NB4 (cell line): ENCODE measurements around the gene TMC3.

Source experiments
- CTCF ChIP-seq: IDR thresholded peaks from one replicate; pipeline ENCODE4 v1.5.1; 2012; ENCODE audit warnings: low read depth, low read length
- MYC ChIP-seq: IDR thresholded peaks from 2 replicates; pipeline ENCODE4 v1.6.1; 2011; ENCODE audit warnings: low read depth, low read length
- POLR2A ChIP-seq: IDR thresholded peaks from 2 replicates; pipeline ENCODE4 v1.6.1; 2011; ENCODE audit warnings: mild to moderate bottlenecking; ENCODE audit not compliant: insufficient read length; ENCODE audit errors: extremely low read depth
- TF ChIP-seq, protein P1 (sequence below): IDR thresholded peaks from 2 replicates; pipeline ENCODE4 v1.6.1; 2011; ENCODE audit warnings: low read depth, low read length

- no peak for TF ChIP-seq CTCF
- no peak for TF ChIP-seq POLR2A
- TF ChIP-seq, protein P1, sequence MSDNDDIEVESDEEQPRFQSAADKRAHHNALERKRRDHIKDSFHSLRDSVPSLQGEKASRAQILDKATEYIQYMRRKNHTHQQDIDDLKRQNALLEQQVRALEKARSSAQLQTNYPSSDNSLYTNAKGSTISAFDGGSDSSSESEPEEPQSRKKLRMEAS: no peak
- no peak for TF ChIP-seq MYC
Observed at GRCh38 chr15:81380203-81380602, 6.2 kb upstream of the TMC3 start.
